ENCODE results near the gene CFAP251. TPM values are rescaled to one million over a fixed set of nuclear protein-coding genes. Genes with fewer than 3 reads are reported as not detected.

The CFAP251 gene
- polyA plus RNA-seq, 2 of the 4 experiments (the other 2 are of a cell fraction), result 0.94 to 1.4 TPM

DNA sequence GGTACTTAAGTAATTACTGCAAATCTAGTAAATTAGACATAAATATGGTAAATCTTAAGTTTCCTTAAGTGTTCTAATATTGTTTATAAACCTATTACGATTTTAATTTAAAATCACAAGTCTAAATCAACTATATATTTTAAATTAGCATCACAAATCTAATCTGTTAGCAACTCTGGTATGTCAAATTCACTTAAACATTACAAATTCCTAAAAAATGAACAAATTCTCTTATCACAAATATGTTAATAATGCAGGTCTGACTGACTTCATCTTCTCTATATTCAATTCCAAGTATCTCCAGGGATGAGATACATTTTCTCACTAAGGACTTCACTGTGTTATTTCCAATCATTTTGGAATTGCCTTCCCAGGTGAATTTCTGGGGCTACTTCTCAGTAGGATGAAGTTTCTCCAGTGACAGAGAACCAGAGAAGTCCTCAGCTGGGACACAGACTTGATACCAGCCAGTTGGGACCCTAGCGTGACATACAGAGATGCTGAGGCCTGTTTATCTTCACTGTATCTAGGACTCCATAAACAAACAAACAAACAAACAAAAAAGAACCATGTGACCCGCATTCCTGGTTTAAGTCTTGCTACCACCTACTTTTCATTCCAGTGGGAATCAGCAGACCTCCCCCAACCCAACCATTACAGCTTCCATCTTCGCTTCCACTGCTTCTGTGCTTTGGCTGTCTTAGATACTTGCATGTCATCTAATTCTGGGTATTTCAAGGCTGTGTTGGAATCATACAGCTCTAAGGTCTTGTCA, 21.8 kb downstream of the CFAP251 start:
- H3K9me3 ChIP-seq, result no peaks in the 10 kb centered on the region; the same call in 2 of the 3 replicates
- FAIRE-seq (no peak), DNase-seq (ENCODE audit: low read depth in 1 of 2, low spot score in 1 of 2) (no peak), ATAC-seq (no peak)
- H3K4me2 ChIP-seq, result no peak overlapping the region
- no peak for TF ChIP-seq MAFK (IDR thresholded peaks at IDR 0.05; ENCODE audit: partially characterized antibody)
- TF ChIP-seq, protein P1, sequence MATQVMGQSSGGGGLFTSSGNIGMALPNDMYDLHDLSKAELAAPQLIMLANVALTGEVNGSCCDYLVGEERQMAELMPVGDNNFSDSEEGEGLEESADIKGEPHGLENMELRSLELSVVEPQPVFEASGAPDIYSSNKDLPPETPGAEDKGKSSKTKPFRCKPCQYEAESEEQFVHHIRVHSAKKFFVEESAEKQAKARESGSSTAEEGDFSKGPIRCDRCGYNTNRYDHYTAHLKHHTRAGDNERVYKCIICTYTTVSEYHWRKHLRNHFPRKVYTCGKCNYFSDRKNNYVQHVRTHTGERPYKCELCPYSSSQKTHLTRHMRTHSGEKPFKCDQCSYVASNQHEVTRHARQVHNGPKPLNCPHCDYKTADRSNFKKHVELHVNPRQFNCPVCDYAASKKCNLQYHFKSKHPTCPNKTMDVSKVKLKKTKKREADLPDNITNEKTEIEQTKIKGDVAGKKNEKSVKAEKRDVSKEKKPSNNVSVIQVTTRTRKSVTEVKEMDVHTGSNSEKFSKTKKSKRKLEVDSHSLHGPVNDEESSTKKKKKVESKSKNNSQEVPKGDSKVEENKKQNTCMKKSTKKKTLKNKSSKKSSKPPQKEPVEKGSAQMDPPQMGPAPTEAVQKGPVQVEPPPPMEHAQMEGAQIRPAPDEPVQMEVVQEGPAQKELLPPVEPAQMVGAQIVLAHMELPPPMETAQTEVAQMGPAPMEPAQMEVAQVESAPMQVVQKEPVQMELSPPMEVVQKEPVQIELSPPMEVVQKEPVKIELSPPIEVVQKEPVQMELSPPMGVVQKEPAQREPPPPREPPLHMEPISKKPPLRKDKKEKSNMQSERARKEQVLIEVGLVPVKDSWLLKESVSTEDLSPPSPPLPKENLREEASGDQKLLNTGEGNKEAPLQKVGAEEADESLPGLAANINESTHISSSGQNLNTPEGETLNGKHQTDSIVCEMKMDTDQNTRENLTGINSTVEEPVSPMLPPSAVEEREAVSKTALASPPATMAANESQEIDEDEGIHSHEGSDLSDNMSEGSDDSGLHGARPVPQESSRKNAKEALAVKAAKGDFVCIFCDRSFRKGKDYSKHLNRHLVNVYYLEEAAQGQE (IDR thresholded peaks at IDR 0.05), result no peak
- H3K4me3 ChIP-seq, result no peak overlapping the region
- 81% methylated on average over 4 of the region's 4 CpGs for WGBS (ENCODE audit: missing lambda C conversion rate)
- CTCF ChIA-PET, result no interaction called here
- POLR2A ChIA-PET, result no interaction called here
- H3K4me1 ChIP-seq, result no peaks in the 10 kb centered on the region
- no peak overlapping the region for H3K27ac ChIP-seq

DNA sequence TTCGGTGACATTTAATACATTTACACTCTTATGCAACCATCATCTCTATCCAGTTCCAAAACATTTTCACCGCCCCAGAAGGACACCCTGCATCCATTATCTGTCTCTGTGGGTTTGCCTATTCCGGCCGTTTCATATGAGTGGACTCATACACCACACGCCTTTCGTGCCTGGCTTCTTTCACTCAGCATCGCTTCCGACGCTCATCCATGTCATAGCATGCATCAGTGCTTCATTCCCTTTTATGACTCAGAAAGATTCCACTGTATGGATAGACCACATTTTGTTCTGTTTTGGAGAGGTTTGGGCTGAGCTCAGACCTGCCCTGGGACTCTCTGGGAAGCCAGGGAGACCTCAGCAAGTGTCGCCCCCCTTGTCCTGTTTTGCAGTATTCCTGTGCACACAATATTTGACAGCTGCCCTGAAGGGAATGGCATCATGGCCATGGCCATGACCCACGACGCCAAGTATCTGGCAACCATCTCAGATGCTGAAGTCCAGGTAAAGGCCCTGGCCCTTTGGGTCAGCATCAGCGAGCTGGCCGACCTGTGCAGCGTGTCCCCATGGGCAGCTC, 23.8 kb downstream of the CFAP251 start:
- TF ChIP-seq KDM1A (IDR thresholded peaks at IDR 0.05; ENCODE audit: low read depth), result no peak
- no peak for TF ChIP-seq MYC (IDR thresholded peaks at IDR 0.05; ENCODE audit: borderline replicate concordance, low read length)
- TF ChIP-seq NPAS2 (CRISPR knock-in tag; IDR thresholded peaks at IDR 0.05; ENCODE audit: borderline replicate concordance), result no peak
- no peak for TF ChIP-seq JUNB (IDR thresholded peaks at IDR 0.05)
- no peak for TF ChIP-seq CHD2 (IDR thresholded peaks at IDR 0.05; ENCODE audit: low read length, partially characterized antibody)
- no peak for TF ChIP-seq KDM5A (IDR thresholded peaks at IDR 0.05)
- no peak for TF ChIP-seq EHMT2 (IDR thresholded peaks at IDR 0.05; ENCODE audit: low read depth)
- no peak for TF ChIP-seq RCOR1 (IDR thresholded peaks at IDR 0.05; ENCODE audit: low read depth, low read length)
- TF ChIP-seq HDAC2 (IDR thresholded peaks at IDR 0.05), result no peak
- TF ChIP-seq POLR2A (IDR thresholded peaks at IDR 0.05; ENCODE audit: low read length), result no peak
- TF ChIP-seq HEYL (CRISPR knock-in tag; IDR thresholded peaks at IDR 0.05), result no peak
- TF ChIP-seq, protein P2, sequence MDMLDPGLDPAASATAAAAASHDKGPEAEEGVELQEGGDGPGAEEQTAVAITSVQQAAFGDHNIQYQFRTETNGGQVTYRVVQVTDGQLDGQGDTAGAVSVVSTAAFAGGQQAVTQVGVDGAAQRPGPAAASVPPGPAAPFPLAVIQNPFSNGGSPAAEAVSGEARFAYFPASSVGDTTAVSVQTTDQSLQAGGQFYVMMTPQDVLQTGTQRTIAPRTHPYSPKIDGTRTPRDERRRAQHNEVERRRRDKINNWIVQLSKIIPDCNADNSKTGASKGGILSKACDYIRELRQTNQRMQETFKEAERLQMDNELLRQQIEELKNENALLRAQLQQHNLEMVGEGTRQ (IDR thresholded peaks at IDR 0.05), result no peak
- TF ChIP-seq, protein P3, sequence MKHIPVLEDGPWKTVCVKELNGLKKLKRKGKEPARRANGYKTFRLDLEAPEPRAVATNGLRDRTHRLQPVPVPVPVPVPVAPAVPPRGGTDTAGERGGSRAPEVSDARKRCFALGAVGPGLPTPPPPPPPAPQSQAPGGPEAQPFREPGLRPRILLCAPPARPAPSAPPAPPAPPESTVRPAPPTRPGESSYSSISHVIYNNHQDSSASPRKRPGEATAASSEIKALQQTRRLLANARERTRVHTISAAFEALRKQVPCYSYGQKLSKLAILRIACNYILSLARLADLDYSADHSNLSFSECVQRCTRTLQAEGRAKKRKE (CRISPR knock-in tag; IDR thresholded peaks at IDR 0.05; ENCODE audit: low read depth), result no peak
- no peak for TF ChIP-seq HOXB13 (CRISPR knock-in tag; IDR thresholded peaks at IDR 0.05; ENCODE audit: low read depth)
- no peak for TF ChIP-seq JUN (IDR thresholded peaks at IDR 0.05)
- no peak for TF ChIP-seq EHF (CRISPR knock-in tag; IDR thresholded peaks at IDR 0.05)
- no peak for TF ChIP-seq BHLHE40 (IDR thresholded peaks at IDR 0.05; ENCODE audit: low read depth, low read length)
- no peak for TF ChIP-seq CBX2 (IDR thresholded peaks at IDR 0.05; ENCODE audit: borderline replicate concordance, low read depth)
- Histone ChIP-seq H3K4me3 (no peak overlapping the region), H3K4me1 (no peaks in the 10 kb centered on the region), H3K9me3 (peaks cover 8% of the 10 kb centered on the region; the same call in 1 of the 3 replicates), H3K27ac (no peak overlapping the region), H3K4me2 (no peak overlapping the region)
- 91% methylated on average over 15 of the region's 15 CpGs for WGBS (ENCODE audit: missing lambda C conversion rate)
- ATAC-seq, result 0 out of 6 replicates have a peak, but pooled peaks of 1 of the 2 experiments have one; percentile 30
- FAIRE-seq, result no peak
- DNase-seq (ENCODE audit: low read depth in 1 of 2, low spot score in 1 of 2), result no peak
- POLR2A ChIA-PET, result no interaction called here
- CTCF ChIA-PET, result interaction anchor here (1.3 kb wide), 1 partner anchor 53 kb away, joined by 3 read pairs; no protein-coding TSS in a partner anchor

Measured in A549 (cell line).